ENCODE results near the gene TSHR. TPM values are rescaled to one million over a fixed set of nuclear protein-coding genes. Genes with fewer than 3 reads are reported as not detected.
A peak's percentile ranks its signal among the peaks of the same experiment; 100 is the strongest.

The TSHR gene
- total RNA-seq, 1 donor from 2014 or later: not detected

DNA sequence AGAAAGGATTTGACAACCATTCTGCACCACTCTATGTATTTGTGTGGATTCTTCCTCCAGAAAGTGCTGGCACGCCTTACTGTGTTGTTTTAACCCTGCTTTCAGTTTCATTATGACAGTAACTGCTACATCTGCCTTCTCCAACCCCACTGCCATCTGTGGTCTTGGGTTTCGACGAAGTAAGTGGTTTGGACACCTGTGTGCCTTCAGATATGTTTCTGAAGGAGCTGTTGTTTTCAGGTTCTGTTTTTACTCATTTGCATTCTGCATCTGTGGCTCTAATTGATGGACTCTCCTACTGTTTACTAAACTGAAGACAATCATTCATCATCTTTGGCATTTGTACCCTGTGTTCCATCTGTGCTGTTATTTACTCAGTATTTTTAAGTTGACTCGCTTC is 4.1 kb downstream of the TSHR start:
- TF ChIP-seq, protein P1, sequence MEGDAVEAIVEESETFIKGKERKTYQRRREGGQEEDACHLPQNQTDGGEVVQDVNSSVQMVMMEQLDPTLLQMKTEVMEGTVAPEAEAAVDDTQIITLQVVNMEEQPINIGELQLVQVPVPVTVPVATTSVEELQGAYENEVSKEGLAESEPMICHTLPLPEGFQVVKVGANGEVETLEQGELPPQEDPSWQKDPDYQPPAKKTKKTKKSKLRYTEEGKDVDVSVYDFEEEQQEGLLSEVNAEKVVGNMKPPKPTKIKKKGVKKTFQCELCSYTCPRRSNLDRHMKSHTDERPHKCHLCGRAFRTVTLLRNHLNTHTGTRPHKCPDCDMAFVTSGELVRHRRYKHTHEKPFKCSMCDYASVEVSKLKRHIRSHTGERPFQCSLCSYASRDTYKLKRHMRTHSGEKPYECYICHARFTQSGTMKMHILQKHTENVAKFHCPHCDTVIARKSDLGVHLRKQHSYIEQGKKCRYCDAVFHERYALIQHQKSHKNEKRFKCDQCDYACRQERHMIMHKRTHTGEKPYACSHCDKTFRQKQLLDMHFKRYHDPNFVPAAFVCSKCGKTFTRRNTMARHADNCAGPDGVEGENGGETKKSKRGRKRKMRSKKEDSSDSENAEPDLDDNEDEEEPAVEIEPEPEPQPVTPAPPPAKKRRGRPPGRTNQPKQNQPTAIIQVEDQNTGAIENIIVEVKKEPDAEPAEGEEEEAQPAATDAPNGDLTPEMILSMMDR (IDR thresholded peaks at IDR 0.05; ENCODE audit: insufficient read depth, low read length, poor library complexity, severe bottlenecking): no peak
- no peaks in the 10 kb centered on the region for H3K36me3 ChIP-seq (ENCODE audit: control insufficient read depth, insufficient read depth, low read length)

DNA sequence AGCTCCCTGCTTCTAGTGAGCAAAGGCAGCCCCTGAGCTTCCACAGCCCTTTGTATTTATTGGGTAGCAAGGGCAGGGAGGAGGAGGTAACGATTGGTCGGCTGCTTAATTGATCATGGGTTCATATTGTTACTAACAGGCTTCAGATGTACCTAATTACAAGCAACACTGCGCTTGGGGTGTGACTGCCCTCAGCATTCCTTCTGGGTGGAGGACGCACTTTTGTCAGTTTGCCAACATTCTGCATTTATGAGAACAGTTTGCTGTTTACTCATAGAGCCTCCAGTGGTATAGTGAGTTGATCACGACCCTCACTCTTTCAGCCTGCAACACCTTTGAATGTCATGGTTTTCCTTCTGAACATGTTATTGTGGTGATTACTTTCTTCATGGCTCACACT is 9.6 kb downstream of the TSHR start:
- no peaks in the 10 kb centered on the region for H3K36me3 ChIP-seq (ENCODE audit: control insufficient read depth, insufficient read depth, low read length)
- TF ChIP-seq, protein P1 (IDR thresholded peaks at IDR 0.05; ENCODE audit: insufficient read depth, low read length, poor library complexity, severe bottlenecking): no peak
- DNase-seq (ENCODE audit: low read depth): no peak
- H3K27me3 ChIP-seq (ENCODE audit: control insufficient read depth, insufficient read depth, low read length): no peaks in the 10 kb centered on the region
- no peak overlapping the region for H3K4me3 ChIP-seq (ENCODE audit: low read depth, low read length)

More for the DNA sequence above, 4.1 kb downstream of the TSHR start:
- no peak for DNase-seq (ENCODE audit: low read depth)
- peaks cover 6% of the 10 kb centered on the region for H3K27me3 ChIP-seq (ENCODE audit: control insufficient read depth, insufficient read depth, low read length)
- no peak overlapping the region for H3K4me3 ChIP-seq (ENCODE audit: low read depth, low read length)

DNA sequence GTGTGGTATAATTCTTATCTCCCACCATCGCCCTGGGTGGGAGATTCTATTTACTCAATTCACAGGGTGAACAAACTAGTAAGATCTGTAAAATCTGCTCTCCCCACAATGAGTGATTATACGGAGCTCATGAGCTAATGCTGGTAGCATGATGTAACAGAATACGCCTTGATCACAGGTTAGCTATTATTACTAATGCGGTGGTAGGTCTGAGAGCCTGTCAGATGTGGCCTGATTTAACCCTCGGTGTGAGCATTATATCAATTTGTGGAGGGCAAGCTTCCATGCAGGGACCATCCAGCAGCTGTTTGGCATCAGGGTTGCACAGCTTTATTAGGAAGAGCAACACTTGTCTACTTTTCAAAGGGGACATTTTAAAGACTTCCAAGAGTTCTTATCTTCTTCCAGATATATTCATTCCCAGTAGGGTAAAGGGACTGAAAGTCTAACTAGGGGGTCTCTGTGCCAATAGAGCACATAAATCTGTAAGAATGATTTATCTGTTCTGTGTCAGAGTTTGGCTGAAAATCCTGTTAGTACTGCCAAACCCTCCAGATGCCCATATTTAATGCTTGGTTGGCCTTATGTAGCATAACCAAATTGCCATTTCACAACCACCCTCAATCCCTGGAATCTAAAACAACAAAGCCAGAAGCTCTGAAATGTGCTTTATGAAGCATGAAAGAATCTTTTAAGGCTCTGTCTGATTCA is 18.7 kb downstream of the TSHR start:
- no peaks in the 10 kb centered on the region for H3K27me3 ChIP-seq (ENCODE audit: control insufficient read depth, insufficient read depth, low read length)
- DNase-seq (ENCODE audit: low read depth): peak; percentile 90
- H3K36me3 ChIP-seq (ENCODE audit: control insufficient read depth, insufficient read depth, low read length): no peaks in the 10 kb centered on the region
- TF ChIP-seq, protein P1 (IDR thresholded peaks at IDR 0.05; ENCODE audit: insufficient read depth, low read length, poor library complexity, severe bottlenecking): no peak
- no peak overlapping the region for H3K4me3 ChIP-seq (ENCODE audit: low read depth, low read length)

DNA sequence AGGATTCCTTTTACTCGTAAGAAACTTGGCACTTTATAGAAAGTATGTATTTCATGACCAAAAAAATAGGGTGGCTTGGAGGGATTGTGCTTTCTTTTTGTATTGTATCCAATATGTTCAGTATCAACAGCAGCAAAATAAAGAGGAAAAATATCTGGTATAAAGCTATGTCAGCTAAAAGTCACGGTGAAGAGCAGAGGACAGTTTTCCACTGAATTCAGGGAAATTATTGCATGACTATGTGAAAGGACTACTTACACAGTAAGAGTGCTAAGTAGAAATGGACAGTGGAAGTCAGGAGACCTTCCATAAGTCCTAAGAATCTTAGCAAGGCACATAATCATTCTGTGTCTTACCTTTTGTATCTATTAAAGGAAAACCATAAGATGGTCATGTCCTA is 19.3 kb downstream of the TSHR start:
- H3K36me3 ChIP-seq (ENCODE audit: control insufficient read depth, insufficient read depth, low read length): no peaks in the 10 kb centered on the region
- H3K27me3 ChIP-seq (ENCODE audit: control insufficient read depth, insufficient read depth, low read length): no peaks in the 10 kb centered on the region
- TF ChIP-seq, protein P1 (IDR thresholded peaks at IDR 0.05; ENCODE audit: insufficient read depth, low read length, poor library complexity, severe bottlenecking): no peak
- no peak for DNase-seq (ENCODE audit: low read depth)
- no peak overlapping the region for H3K4me3 ChIP-seq (ENCODE audit: low read depth, low read length)

DNA sequence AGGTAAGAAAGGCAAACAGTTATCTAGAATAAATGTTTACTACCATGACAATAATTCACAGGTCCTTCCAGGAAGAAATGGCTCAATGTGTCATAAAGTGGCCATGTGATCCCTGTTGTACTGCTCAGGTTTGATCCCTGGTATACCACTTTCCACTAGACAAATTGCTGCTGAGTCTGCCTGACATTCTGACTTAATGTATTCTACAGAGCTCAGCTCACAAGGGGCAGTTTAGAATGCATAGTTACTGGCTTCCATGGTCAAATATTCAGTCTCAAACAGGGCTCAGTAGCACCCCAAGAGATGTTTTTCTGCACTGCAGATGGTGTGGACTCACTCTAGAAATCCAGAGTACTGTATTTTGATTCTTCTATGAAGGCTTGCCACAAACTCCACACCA is 21.8 kb downstream of the TSHR start:
- Histone ChIP-seq H3K36me3 (ENCODE audit: control insufficient read depth, insufficient read depth, low read length) (no peaks in the 10 kb centered on the region), H3K4me3 (ENCODE audit: low read depth, low read length) (no peak overlapping the region), H3K27me3 (ENCODE audit: control insufficient read depth, insufficient read depth, low read length) (no peaks in the 10 kb centered on the region)
- no peak for DNase-seq (ENCODE audit: low read depth)
- TF ChIP-seq, protein P1 (IDR thresholded peaks at IDR 0.05; ENCODE audit: insufficient read depth, low read length, poor library complexity, severe bottlenecking): no peak

DNA sequence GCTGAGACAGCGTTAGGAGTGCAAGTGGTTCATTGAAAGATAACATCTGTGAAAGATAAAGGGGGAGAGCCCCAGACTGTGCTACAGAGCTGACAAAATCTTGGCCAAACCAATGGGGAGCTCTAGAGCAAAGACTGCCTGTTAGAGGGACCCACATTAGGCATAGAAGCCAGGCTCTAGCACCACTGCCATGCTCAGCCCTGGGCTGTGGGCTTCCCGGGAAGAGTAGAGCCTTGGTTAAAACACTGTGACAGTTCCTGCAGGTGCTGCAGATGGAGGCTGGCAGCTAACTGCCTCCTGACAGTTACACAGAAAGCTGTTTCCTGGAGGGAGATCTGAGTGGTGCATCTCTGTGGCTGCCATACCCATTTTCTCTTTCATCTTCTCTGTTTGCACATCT is 23.0 kb downstream of the TSHR start:
- H3K27me3 ChIP-seq (ENCODE audit: control insufficient read depth, insufficient read depth, low read length): no peaks in the 10 kb centered on the region
- TF ChIP-seq, protein P1 (IDR thresholded peaks at IDR 0.05; ENCODE audit: insufficient read depth, low read length, poor library complexity, severe bottlenecking): no peak
- no peak for DNase-seq (ENCODE audit: low read depth)
- no peak overlapping the region for H3K4me3 ChIP-seq (ENCODE audit: low read depth, low read length)
- H3K36me3 ChIP-seq (ENCODE audit: control insufficient read depth, insufficient read depth, low read length): no peaks in the 10 kb centered on the region
